H1 (cell line): ENCODE results near the gene ATL3.

ENCODE experiments used
- EZH2 ChIP-seq: fragments of 200-600 bp; sonication (generic); IDR thresholded peaks from 2 replicates; pipeline ENCODE4 v1.7.1; 2012; ENCODE audit warnings: low read depth, mild to moderate bottlenecking, moderate library complexity, low read length, inconsistent platforms; ENCODE audit not compliant: severe bottlenecking
- POLR2A ChIP-seq, 2 experiments: IDR thresholded peaks; 1 replicate in 1 of 2; 2 replicates in 1 of 2; pipeline ENCODE4 v1.6.1; 2011; ENCODE audit warnings: low read depth in 2 of 2, low read length in 2 of 2, mild to moderate bottlenecking in 2 of 2; ENCODE audit errors: control extremely low read depth in 1 of 2

GRCh38 chr11:63670096-63670432 is 1.1 kb downstream of the ATL3 start:
- TF ChIP-seq EZH2 (no peak), POLR2A (IDR thresholded peaks at IDR 0.05; ENCODE audit: control extremely low read depth in 1 of 2, low read depth in 2 of 2, low read length in 2 of 2) (no peak)
